Muscle layer of duodenum (tissue), 2 donors: ENCODE data around the gene NAB2.

Experiments used
- H3K27ac ChIP-seq: one replicate; pipeline ENCODE4 v1.7.0; 2013; ENCODE audit warnings: mild to moderate bottlenecking, low read length
- H3K27me3 ChIP-seq: one replicate; pipeline ENCODE4 v1.7.0; 2013; ENCODE audit warnings: low read depth, mild to moderate bottlenecking, control low read depth, low read length
- H3K36me3 ChIP-seq, 2 donors: one replicate each; pipeline ENCODE4 v1.7.0; 2013; ENCODE audit warnings: low read length in 2 of 2, control low read depth in 1 of 2, mild to moderate bottlenecking in 1 of 2; ENCODE audit not compliant: insufficient read depth in 2 of 2, control insufficient read depth in 1 of 2
- H3K4me1 ChIP-seq, 2 donors: one replicate each; pipeline ENCODE4 v1.7.0; 2013; ENCODE audit warnings: low read length in 2 of 2, mild to moderate bottlenecking in 2 of 2, control low read depth in 1 of 2, moderate library complexity in 1 of 2; ENCODE audit not compliant: insufficient read depth in 2 of 2, control insufficient read depth in 1 of 2
- H3K4me3 ChIP-seq, 2 donors: one replicate each; pipeline ENCODE4 v1.7.0; 2013; ENCODE audit warnings: low read length in 2 of 2, low read depth in 1 of 2, mild to moderate bottlenecking in 1 of 2
- H3K9me3 ChIP-seq, 2 donors: one replicate each; pipeline ENCODE4 v1.7.0; 2013; ENCODE audit warnings: low read length in 2 of 2, control low read depth in 1 of 2, mild to moderate bottlenecking in 1 of 2; ENCODE audit not compliant: control insufficient read depth in 1 of 2
- donor health status: healthy.

Gene NAB2

GRCh38 chr12:57089271-57090245 is 644 bp downstream of the NAB2 start:
- Histone ChIP-seq H3K27me3 (no peaks in the 10 kb centered on the region), H3K4me1 (peaks cover 18 to 55% of the 10 kb centered on the region in 2 donors), H3K27ac (peak overlapping the region; percentile 72), H3K36me3 (peaks cover 20 to 38% of the 10 kb centered on the region in 2 donors), H3K9me3 (no peaks in the 10 kb centered on the region), H3K4me3 (peak overlapping the region; percentile 76 to 87)

- no peaks in the 10 kb centered on the region for H3K9me3 ChIP-seq
- H3K4me3 ChIP-seq, result peak overlapping the region; percentile 63 to 87
- H3K27ac ChIP-seq, result peak overlapping the region; percentile 62
- peaks cover 21 to 53% of the 10 kb centered on the region in 2 donors for H3K4me1 ChIP-seq
- no peaks in the 10 kb centered on the region for H3K27me3 ChIP-seq
- H3K36me3 ChIP-seq, result peaks cover 27 to 38% of the 10 kb centered on the region in 2 donors
Observed at GRCh38 chr12:57090490-57090889, 1.6 kb downstream of the NAB2 start.

DNA sequence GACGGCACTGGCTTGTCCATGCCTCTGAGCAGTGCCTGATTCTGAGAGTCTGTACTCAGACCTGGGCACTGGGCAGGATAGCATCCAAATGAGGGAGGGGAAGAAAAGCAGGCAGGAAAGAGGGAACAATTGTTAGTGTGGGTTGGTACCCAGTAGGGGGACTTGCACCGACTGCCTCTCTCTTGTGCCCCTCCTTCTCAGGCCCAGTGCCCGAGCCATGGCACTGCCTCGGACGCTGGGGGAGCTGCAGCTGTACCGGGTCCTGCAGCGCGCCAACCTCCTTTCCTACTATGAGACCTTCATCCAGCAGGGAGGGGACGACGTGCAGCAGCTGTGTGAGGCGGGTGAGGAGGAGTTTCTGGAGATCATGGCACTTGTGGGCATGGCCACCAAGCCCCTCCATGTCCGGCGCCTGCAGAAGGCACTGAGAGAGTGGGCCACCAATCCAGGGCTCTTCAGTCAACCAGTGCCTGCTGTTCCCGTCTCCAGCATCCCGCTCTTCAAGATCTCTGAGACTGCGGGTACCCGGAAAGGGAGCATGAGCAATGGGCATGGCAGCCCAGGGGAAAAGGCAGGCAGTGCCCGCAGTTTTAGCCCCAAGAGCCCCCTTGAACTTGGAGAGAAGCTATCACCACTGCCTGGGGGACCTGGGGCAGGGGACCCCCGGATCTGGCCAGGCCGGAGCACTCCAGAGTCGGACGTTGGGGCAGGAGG is 2.2 kb downstream of the NAB2 start:
- peaks cover 21 to 48% of the 10 kb centered on the region in 2 donors for H3K4me1 ChIP-seq
- peak overlapping the region; percentile 62 for H3K27ac ChIP-seq
- H3K36me3 ChIP-seq, result peaks cover 33 to 43% of the 10 kb centered on the region in 2 donors
- no peaks in the 10 kb centered on the region for H3K27me3 ChIP-seq
- peak overlapping the region; percentile 63 to 87 for H3K4me3 ChIP-seq
- H3K9me3 ChIP-seq, result no peaks in the 10 kb centered on the region

GRCh38 chr12:57091638-57092528 is 3.0 kb downstream of the NAB2 start:
- H3K9me3 ChIP-seq, result no peaks in the 10 kb centered on the region
- peak overlapping the region in 1 of 2 donors; percentile 87 for H3K4me3 ChIP-seq
- H3K27me3 ChIP-seq, result no peaks in the 10 kb centered on the region
- peak overlapping the region; percentile 23 for H3K27ac ChIP-seq
- H3K4me1 ChIP-seq, result peaks cover 21 to 45% of the 10 kb centered on the region in 2 donors
- H3K36me3 ChIP-seq, result peaks cover 38 to 49% of the 10 kb centered on the region in 2 donors

GRCh38 chr12:57092529-57092862 is 3.6 kb downstream of the NAB2 start:
- H3K27ac ChIP-seq, result peak overlapping the region; percentile 23
- no peaks in the 10 kb centered on the region for H3K9me3 ChIP-seq
- H3K36me3 ChIP-seq, result peaks cover 44 to 51% of the 10 kb centered on the region in 2 donors
- peak overlapping the region in 1 of 2 donors; percentile 87 for H3K4me3 ChIP-seq
- H3K27me3 ChIP-seq, result no peaks in the 10 kb centered on the region
- H3K4me1 ChIP-seq, result peaks cover 21 to 45% of the 10 kb centered on the region in 2 donors

DNA sequence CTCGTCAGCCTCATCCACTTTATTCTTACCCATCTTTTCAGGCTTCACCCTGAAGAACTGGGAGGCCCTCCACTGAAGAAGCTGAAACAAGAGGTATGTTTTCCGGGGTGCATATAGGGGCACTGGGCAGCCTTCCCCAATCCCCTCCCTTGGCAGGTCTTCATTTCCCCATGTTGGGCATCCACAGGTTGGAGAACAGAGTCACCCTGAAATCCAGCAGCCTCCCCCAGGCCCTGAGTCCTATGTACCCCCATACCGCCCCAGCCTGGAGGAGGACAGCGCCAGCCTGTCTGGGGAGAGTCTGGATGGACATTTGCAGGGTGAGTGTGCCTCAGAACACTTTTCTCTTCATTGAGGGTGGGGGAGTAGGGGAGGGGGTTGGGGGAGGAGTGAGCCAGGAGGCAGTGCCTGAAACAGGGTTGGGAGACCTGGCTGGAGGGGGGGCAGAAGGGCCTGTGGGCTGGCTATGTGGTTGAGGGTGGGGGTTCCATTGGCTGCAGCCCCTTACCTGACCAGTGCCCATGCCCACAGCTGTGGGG is 4.0 kb downstream of the NAB2 start:
- Histone ChIP-seq H3K9me3 (no peaks in the 10 kb centered on the region), H3K27ac (peak overlapping the region; percentile 23), H3K27me3 (no peaks in the 10 kb centered on the region), H3K36me3 (peaks cover 48 to 54% of the 10 kb centered on the region in 2 donors), H3K4me3 (peak overlapping the region in 1 of 2 donors; percentile 38), H3K4me1 (peaks cover 21 to 45% of the 10 kb centered on the region in 2 donors)

DNA sequence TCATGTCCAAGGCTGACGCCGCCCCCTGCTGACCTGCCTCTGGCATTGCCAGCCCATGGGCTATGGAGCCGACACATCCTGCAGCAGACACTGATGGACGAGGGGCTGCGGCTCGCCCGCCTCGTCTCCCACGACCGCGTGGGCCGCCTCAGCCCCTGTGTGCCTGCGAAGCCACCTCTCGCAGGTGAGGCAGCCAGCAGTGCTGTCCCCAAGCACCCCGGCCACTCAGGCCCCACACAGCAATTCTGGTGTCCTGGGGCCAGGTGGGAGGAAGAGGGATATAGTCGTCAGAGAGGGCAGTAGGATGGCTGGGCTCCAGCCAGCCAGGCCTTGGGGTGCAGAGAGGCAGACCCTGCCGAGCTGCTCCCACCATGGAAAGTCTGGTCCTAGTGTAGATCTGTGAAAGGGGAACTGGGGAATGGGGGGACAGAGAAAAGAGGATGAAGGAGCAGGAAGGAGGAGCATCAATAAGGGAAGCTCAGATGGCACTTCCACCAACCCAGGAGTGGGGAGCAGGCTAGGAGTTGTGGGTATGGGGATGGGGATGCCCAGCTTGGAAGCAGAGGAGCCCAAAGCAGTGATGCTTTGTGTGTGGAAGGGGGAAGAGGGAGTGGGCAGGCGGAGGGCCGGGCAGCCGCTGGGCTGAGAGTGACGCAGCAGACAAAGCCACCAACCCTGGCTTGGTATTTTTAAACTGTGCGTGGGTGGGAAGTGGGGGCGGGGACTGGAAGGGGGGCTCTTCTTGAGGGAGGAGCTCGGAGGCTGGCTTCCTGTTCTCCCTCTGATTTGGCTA is 4.7 kb downstream of the NAB2 start:
- peak overlapping the region in 1 of 2 donors; percentile 38 for H3K4me3 ChIP-seq
- H3K27me3 ChIP-seq, result no peaks in the 10 kb centered on the region
- H3K27ac ChIP-seq, result peak overlapping the region; percentile 43
- H3K4me1 ChIP-seq, result peaks cover 18 to 45% of the 10 kb centered on the region in 2 donors
- H3K36me3 ChIP-seq, result peaks cover 55 to 56% of the 10 kb centered on the region in 2 donors
- H3K9me3 ChIP-seq, result no peaks in the 10 kb centered on the region

GRCh38 chr12:57094208-57095160 is 5.6 kb downstream of the NAB2 start:
- H3K4me3 ChIP-seq, result peak overlapping the region in 1 of 2 donors; percentile 4
- H3K9me3 ChIP-seq, result no peaks in the 10 kb centered on the region
- peaks cover 18 to 45% of the 10 kb centered on the region in 2 donors for H3K4me1 ChIP-seq
- peaks cover 64% of the 10 kb centered on the region in 2 donors for H3K36me3 ChIP-seq
- H3K27me3 ChIP-seq, result no peaks in the 10 kb centered on the region
- peak overlapping the region; percentile 51 for H3K27ac ChIP-seq

- Histone ChIP-seq H3K4me1 (peaks cover 18 to 44% of the 10 kb centered on the region in 2 donors), H3K4me3 (no peak overlapping the region), H3K9me3 (no peaks in the 10 kb centered on the region), H3K27me3 (no peaks in the 10 kb centered on the region), H3K27ac (no peak overlapping the region), H3K36me3 (peaks cover 71 to 73% of the 10 kb centered on the region in 2 donors)
Observed at GRCh38 chr12:57095440-57095839, 6.5 kb downstream of the NAB2 start.
